ENCODE results near the gene G6PD.
"Not testable (repeated sequence)": the region's sequence is repeated elsewhere in the genome, so short reads cannot be mapped to it uniquely, and the experiment has no call there.

G6PD gene

GRCh38 chrX:154541896-154542722, 4.5 kb downstream of the G6PD start:
- DNase-seq (ENCODE audit: extremely low read depth, low read depth), result peak; percentile 86
- no peak for TF ChIP-seq CTCF (IDR thresholded peaks at IDR 0.05; ENCODE audit: low read depth, low read length)

GRCh38 chrX:154541589-154541895, 5.1 kb downstream of the G6PD start:
- no peak for DNase-seq (ENCODE audit: extremely low read depth, low read depth)

GRCh38 chrX:154540897-154541535, 5.6 kb downstream of the G6PD start:
- DNase-seq (ENCODE audit: extremely low read depth, low read depth), result no peak
- no peak for TF ChIP-seq CTCF (IDR thresholded peaks at IDR 0.05; ENCODE audit: low read depth, low read length)

More at GRCh38 chrX:154541589-154541895, 5.1 kb downstream of the G6PD start:
- no peak for TF ChIP-seq CTCF (IDR thresholded peaks at IDR 0.05; ENCODE audit: low read depth, low read length)

GRCh38 chrX:154540365-154540764, 6.3 kb downstream of the G6PD start:
- DNase-seq (ENCODE audit: extremely low read depth, low read depth), result not testable (repeated sequence)

GRCh38 chrX:154539077-154539476, 7.6 kb downstream of the G6PD start:
- TF ChIP-seq CTCF (IDR thresholded peaks at IDR 0.05; ENCODE audit: low read depth, low read length), result no peak
- DNase-seq (ENCODE audit: extremely low read depth, low read depth), result no peak

- DNase-seq (ENCODE audit: extremely low read depth, low read depth), result no peak
- no peak for TF ChIP-seq CTCF (IDR thresholded peaks at IDR 0.05; ENCODE audit: low read depth, low read length)
These were observed 10.8 kb downstream of the G6PD start for GRCh38 chrX:154535892-154536291.

GRCh38 chrX:154534526-154535322, 11.9 kb downstream of the G6PD start:
- peak; percentile 99 for TF ChIP-seq CTCF (IDR thresholded peaks at IDR 0.05; ENCODE audit: low read depth, low read length)
- no peak for DNase-seq (ENCODE audit: extremely low read depth, low read depth)
